HepG2 (cell line): Measurements from ENCODE around the gene HSP90AB1. TPM values are rescaled to one million over a fixed set of nuclear protein-coding genes. Genes with fewer than 3 reads are reported as not detected.
A peak's percentile ranks its signal among the peaks of the same experiment; 100 is the strongest.

Experiments used
- ATAC-seq: fragments of 200-7000 bp; cut with Tn5 transposase; 3 replicates; pipeline ENCODE4 v1.9.1; 2020; ENCODE audit warnings: mild to moderate bottlenecking, moderate library complexity
- BruUV-seq: library from RNA; stranded (reverse); fragments of 400-500 nt; replicated peaks from 2 replicates; lab custom pipeline; 2021; lab: Mats Ljungman, UMichigan
- CTCF ChIA-PET: fragments of 300-600 bp; formaldehyde crosslinking; extraction: SDS; loops from one replicate; lab custom pipeline; 2021; ENCODE audit warnings: low total read pairs, inconsistent platforms, low intra/inter-chr PET ratio; lab: Yijun Ruan, JAX
- POLR2A ChIA-PET: fragments of 350-600 bp; sonication (Branson Sonifier 250); formaldehyde crosslinking; loops from one replicate; lab custom pipeline; 2020; ENCODE audit warnings: antibody characterized with exemption, inconsistent platforms; lab: Yijun Ruan, JAX
- DNase-seq: peaks from one replicate; pipeline ENCODE4 v3.0.0-alpha.2; 2015; ENCODE audit warnings: low spot score
- FAIRE-seq: peaks from 3 replicates; lab custom pipeline; 2011; peaks lifted over from hg19 to GRCh38; lab: Jason Lieb, UNC
- H2AFZ ChIP-seq: one replicate; pipeline ENCODE4 v1.6.1; 2011; ENCODE audit warnings: low read length, inconsistent platforms
- H3K27ac ChIP-seq: fragments of 300-600 bp; 3 replicates; pipeline ENCODE4 v1.8.0; 2011; ENCODE audit warnings: mixed run types, mild to moderate bottlenecking, mixed read lengths, low read length, inconsistent platforms; ENCODE audit not compliant: insufficient read depth; ENCODE audit errors: extremely low read length
- H3K27me3 ChIP-seq, 2 experiments: fragments of 200-600 bp in 1 of 2; 2 replicates in 1 of 2; 3 replicates in 1 of 2; pipeline versions ENCODE4 v1.6.0 to v1.8.0; 2011; ENCODE audit warnings: low read length in 2 of 2, mild to moderate bottlenecking in 2 of 2, moderate library complexity in 2 of 2, inconsistent platforms in 1 of 2; ENCODE audit not compliant: insufficient read depth in 2 of 2, control insufficient read depth in 1 of 2
- H3K36me3 ChIP-seq, 2 experiments: fragments of 200-600 bp in 1 of 2; replicated peaks in 1 of 2; 2 replicates in 1 of 2; 3 replicates in 1 of 2; pipeline versions ENCODE4 v1.5.1 to v1.8.0; 2011; ENCODE audit warnings: low read length in 2 of 2, inconsistent platforms in 1 of 2; ENCODE audit not compliant: insufficient read depth in 2 of 2, control insufficient read depth in 1 of 2
- H3K4me1 ChIP-seq: 2 replicates; pipeline ENCODE4 v1.5.1; 2012; ENCODE audit warnings: low read length, inconsistent platforms; ENCODE audit not compliant: insufficient read depth
- H3K4me2 ChIP-seq: 2 replicates; pipeline ENCODE4 v1.6.0; 2011; ENCODE audit warnings: low read depth, low read length, inconsistent platforms
- H3K4me3 ChIP-seq, 3 experiments: fragments of 200-600 bp in 1 of 3; sonication (generic), shearing (Covaris generic) in 1 of 3; replicated peaks in 1 of 3; 2 replicates each; pipeline ENCODE4 v1.5.1; 2011 to 2016; ENCODE audit warnings: low read length in 3 of 3, inconsistent platforms in 2 of 3, low read depth in 2 of 3, mild to moderate bottlenecking in 2 of 3, control low read depth in 1 of 3, mixed read lengths in 1 of 3; ENCODE audit not compliant: insufficient read depth in 1 of 3
- H3K79me2 ChIP-seq: one replicate; pipeline ENCODE4 v1.6.1; 2011; ENCODE audit warnings: low read length, inconsistent platforms; ENCODE audit not compliant: insufficient read depth
- H3K9ac ChIP-seq: 2 replicates; pipeline ENCODE4 v1.6.0; 2011; ENCODE audit warnings: mild to moderate bottlenecking, low read depth, low read length, inconsistent platforms; ENCODE audit not compliant: insufficient read depth
- H3K9me3 ChIP-seq: 2 replicates; pipeline ENCODE4 v1.5.1; 2012; ENCODE audit warnings: mild to moderate bottlenecking, low read length
- H4K20me1 ChIP-seq: 2 replicates; pipeline ENCODE4 v1.6.0; 2011; ENCODE audit warnings: inconsistent platforms, mild to moderate bottlenecking, low read length, moderate library complexity; ENCODE audit not compliant: insufficient read depth
- NCOA5 ChIP-seq: sonication (generic); formaldehyde crosslinking; IDR thresholded peaks from 2 replicates; pipeline ENCODE4 v1.4.0; 2020; ENCODE audit warnings: missing genetic modification reagents
- PRMT3 ChIP-seq: sonication (generic); formaldehyde crosslinking; IDR thresholded peaks from 2 replicates; pipeline ENCODE4 v1.8.1; 2022; ENCODE audit warnings: low read depth, mild to moderate bottlenecking, moderate library complexity, missing genetic modification reagents, borderline replicate concordance
- RFX5 ChIP-seq: IDR thresholded peaks from 2 replicates; pipeline ENCODE4 v1.6.1; 2011; ENCODE audit warnings: low read depth, low read length, improper control_type of control experiment
- ZNF644 ChIP-seq: IDR thresholded peaks from 2 replicates; pipeline ENCODE4 v1.6.1; 2016; ENCODE audit warnings: low read depth
- WGBS: methylation state at CpG from one replicate; pipeline ENCODE4 v1.1.6; 2017; ENCODE audit warnings: low lambda C conversion rate; 5-methylcytosine and 5-hydroxymethylcytosine counted together
- in situ Hi-C: cut with HindIII; loops from 2 replicates; pipeline ENCODE4 v1.10.0; 2017; ENCODE audit warnings: low pct_unique_long_range_greater_than_20kb; ENCODE audit not compliant: extremely low pct_ligation_motif_present
- intact Hi-C: fragments of 100-400 bp; cut with micrococcal nuclease; formaldehyde crosslinking; loops from one replicate; pipeline ENCODE4 v1.10.0; 2022; ENCODE audit not compliant: unreplicated experiment
- polyA plus RNA-seq, 8 experiments: library from polyadenylated mRNA; depleted of rRNA in 3 of 8; stranded (reverse) in 7 of 8; unstranded in 1 of 8; fragments of >200 nt; fragmentation: Illumina TruSeq in 4 of 8; extraction: Trizol in 4 of 8; gene quantifications; 2 replicates each; pipeline versions ENCODE4 v1.2.1 to v1.2.3, GENCODE V29; 2011 to 2016; ENCODE audit warnings: low read depth in 4 of 8, missing spikeins in 1 of 8, mixed read lengths in 1 of 8; ENCODE audit not compliant: insufficient read depth in 1 of 8
- total RNA-seq, 5 experiments: library from RNA; depleted of rRNA; stranded (reverse); fragments of >200 nt; fragmentation: Illumina TruSeq; extraction: Trizol; gene quantifications; 2 replicates each; pipeline ENCODE4 v1.2.3, GENCODE V29; 2016; ENCODE audit warnings: low read depth in 1 of 5
- TF ChIP-seq, protein P1 (sequence below), 2 experiments: IDR thresholded peaks; 2 replicates each; pipeline ENCODE4 v1.6.1; 2011 to 2012; ENCODE audit warnings: low read length in 2 of 2, borderline replicate concordance in 1 of 2, low read depth in 1 of 2, mild to moderate bottlenecking in 1 of 2, moderate library complexity in 1 of 2
- TF ChIP-seq, protein P2 (sequence below): IDR thresholded peaks from 2 replicates; pipeline ENCODE4 v1.6.1; 2016; ENCODE audit warnings: low read depth, control low read depth
- TF ChIP-seq, protein P3 (sequence below): fragments of 450-650 bp; IDR thresholded peaks from 2 replicates; pipeline ENCODE4 v1.6.1; 2016
- TF ChIP-seq, protein P4 (sequence below): sonication (generic); formaldehyde crosslinking; IDR thresholded peaks from 2 replicates; pipeline ENCODE4 v1.4.0; 2020; ENCODE audit warnings: low read depth, mild to moderate bottlenecking, missing genetic modification reagents

Gene HSP90AB1
- total and polyA plus RNA-seq, 2 of the 13 experiments (the other 11 are each of a cell fraction or from before 2014, with no cell fraction given) = 1,325 to 1,472 TPM

DNA sequence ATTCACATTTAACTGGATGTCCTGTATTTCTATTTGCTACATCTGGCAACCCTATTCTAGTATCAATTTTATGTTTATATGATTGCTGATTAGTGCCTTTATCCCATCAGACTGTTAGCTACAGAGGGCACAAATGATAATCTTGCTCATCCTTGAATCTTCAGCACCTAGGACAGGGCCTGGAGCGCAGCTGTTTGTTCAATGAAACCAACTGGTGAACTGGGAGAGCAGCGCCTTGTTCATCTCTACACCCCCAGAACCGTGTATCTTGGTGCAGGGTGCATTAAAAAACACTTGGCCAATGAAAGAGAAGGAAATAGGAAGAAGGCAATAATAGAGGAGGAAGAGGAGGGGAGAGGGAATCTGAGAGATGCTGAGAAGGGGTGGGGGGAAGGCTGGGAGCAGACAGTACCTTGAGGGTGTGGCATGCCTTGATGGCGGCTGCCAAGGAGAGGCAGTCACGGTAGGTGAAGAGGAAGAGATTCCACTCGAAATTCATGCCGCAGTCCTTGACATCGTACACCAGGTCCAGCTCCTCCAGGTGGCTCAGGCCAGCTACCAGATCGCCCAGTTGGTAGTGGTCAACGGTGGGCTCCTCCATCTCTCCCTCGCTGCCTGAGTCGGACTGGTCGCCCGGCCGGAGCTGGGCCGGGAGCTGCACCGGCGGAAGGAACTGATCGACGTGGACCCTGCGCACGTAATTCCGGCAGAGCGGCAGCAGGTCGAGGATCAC, 38.8 kb downstream of the HSP90AB1 start (continued):
- TF ChIP-seq, protein P1, sequence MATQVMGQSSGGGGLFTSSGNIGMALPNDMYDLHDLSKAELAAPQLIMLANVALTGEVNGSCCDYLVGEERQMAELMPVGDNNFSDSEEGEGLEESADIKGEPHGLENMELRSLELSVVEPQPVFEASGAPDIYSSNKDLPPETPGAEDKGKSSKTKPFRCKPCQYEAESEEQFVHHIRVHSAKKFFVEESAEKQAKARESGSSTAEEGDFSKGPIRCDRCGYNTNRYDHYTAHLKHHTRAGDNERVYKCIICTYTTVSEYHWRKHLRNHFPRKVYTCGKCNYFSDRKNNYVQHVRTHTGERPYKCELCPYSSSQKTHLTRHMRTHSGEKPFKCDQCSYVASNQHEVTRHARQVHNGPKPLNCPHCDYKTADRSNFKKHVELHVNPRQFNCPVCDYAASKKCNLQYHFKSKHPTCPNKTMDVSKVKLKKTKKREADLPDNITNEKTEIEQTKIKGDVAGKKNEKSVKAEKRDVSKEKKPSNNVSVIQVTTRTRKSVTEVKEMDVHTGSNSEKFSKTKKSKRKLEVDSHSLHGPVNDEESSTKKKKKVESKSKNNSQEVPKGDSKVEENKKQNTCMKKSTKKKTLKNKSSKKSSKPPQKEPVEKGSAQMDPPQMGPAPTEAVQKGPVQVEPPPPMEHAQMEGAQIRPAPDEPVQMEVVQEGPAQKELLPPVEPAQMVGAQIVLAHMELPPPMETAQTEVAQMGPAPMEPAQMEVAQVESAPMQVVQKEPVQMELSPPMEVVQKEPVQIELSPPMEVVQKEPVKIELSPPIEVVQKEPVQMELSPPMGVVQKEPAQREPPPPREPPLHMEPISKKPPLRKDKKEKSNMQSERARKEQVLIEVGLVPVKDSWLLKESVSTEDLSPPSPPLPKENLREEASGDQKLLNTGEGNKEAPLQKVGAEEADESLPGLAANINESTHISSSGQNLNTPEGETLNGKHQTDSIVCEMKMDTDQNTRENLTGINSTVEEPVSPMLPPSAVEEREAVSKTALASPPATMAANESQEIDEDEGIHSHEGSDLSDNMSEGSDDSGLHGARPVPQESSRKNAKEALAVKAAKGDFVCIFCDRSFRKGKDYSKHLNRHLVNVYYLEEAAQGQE (IDR thresholded peaks at IDR 0.05; ENCODE audit: borderline replicate concordance in 1 of 2, low read depth in 1 of 2, low read length in 2 of 2) = peak; percentile 69 to 96
- TF ChIP-seq, protein P2, sequence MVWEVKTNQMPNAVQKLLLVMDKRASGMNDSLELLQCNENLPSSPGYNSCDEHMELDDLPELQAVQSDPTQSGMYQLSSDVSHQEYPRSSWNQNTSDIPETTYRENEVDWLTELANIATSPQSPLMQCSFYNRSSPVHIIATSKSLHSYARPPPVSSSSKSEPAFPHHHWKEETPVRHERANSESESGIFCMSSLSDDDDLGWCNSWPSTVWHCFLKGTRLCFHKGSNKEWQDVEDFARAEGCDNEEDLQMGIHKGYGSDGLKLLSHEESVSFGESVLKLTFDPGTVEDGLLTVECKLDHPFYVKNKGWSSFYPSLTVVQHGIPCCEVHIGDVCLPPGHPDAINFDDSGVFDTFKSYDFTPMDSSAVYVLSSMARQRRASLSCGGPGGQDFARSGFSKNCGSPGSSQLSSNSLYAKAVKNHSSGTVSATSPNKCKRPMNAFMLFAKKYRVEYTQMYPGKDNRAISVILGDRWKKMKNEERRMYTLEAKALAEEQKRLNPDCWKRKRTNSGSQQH = 0 out of 2 replicates have a peak, but pooled peaks have one; percentile 41
- TF ChIP-seq ZNF644 (CRISPR knock-in tag) = peak; percentile 53; the same call in 1 of the 2 replicates
- no peak for TF ChIP-seq NCOA5
- TF ChIP-seq PRMT3 (CRISPR knock-in tag) = no peak

DNA sequence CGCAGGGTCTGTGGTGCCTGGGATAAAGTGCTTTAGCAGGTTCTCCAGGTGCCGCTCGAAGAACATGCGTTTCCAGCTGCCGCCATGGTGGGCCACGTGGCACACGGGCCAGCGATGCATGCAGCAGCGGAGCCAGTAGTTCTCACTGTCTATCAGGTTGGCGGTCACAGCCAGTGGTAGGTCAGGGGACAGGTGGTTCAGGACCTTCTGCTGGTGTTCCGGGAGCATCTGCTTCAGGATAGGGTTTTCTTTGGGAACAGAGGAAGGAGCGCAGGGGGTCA, 39.3 kb downstream of the HSP90AB1 start:
- DNase-seq = no peak
- no peak for ATAC-seq
- no peaks in the 10 kb centered on the region; the same call in 1 of the 2 replicates for H4K20me1 ChIP-seq
- intact Hi-C loops (no loop called here), in situ Hi-C loops (no loop called here)
- 72% methylated on average over 6 of the region's 12 CpGs for WGBS
- H3K27me3 ChIP-seq = peaks cover 2 to 75% of the 10 kb centered on the region in 2 experiments
- no peak overlapping the region for H2AFZ ChIP-seq
- POLR2A ChIA-PET = no interaction called here
- no peak overlapping the region for H3K4me3 ChIP-seq
- TF ChIP-seq, protein P3, sequence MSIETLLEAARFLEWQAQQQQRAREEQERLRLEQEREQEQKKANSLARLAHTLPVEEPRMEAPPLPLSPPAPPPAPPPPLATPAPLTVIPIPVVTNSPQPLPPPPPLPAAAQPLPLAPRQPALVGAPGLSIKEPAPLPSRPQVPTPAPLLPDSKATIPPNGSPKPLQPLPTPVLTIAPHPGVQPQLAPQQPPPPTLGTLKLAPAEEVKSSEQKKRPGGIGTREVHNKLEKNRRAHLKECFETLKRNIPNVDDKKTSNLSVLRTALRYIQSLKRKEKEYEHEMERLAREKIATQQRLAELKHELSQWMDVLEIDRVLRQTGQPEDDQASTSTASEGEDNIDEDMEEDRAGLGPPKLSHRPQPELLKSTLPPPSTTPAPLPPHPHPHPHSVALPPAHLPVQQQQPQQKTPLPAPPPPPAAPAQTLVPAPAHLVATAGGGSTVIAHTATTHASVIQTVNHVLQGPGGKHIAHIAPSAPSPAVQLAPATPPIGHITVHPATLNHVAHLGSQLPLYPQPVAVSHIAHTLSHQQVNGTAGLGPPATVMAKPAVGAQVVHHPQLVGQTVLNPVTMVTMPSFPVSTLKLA = peak; percentile 84
- TF ChIP-seq, protein P4, sequence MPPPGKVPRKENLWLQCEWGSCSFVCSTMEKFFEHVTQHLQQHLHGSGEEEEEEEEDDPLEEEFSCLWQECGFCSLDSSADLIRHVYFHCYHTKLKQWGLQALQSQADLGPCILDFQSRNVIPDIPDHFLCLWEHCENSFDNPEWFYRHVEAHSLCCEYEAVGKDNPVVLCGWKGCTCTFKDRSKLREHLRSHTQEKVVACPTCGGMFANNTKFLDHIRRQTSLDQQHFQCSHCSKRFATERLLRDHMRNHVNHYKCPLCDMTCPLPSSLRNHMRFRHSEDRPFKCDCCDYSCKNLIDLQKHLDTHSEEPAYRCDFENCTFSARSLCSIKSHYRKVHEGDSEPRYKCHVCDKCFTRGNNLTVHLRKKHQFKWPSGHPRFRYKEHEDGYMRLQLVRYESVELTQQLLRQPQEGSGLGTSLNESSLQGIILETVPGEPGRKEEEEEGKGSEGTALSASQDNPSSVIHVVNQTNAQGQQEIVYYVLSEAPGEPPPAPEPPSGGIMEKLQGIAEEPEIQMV (CRISPR knock-in tag) = 0 out of 2 replicates have a peak, but pooled peaks have one; percentile 7
- no peak for TF ChIP-seq RFX5
- TF ChIP-seq, all 625 proteins: peak for 2
- no peak overlapping the region for H3K4me2 ChIP-seq
- H3K9me3 ChIP-seq = no peaks in the 10 kb centered on the region
- CTCF ChIA-PET = no interaction called here
- no peaks in the 10 kb centered on the region for H3K36me3 ChIP-seq
- FAIRE-seq = no peak
- no peaks in the 10 kb centered on the region for H3K4me1 ChIP-seq
- H3K27ac ChIP-seq = no peak overlapping the region
- no peaks in the 10 kb centered on the region for H3K79me2 ChIP-seq
- BruUV-seq = no TSS peak
- no peak overlapping the region for H3K9ac ChIP-seq
